Keratinocyte (primary cell): ENCODE results near the gene NPIPB6. TPM values are rescaled to one million over a fixed set of nuclear protein-coding genes. Genes with fewer than 3 reads are reported as not detected.
"Not testable (repeated sequence)": the region's sequence is repeated elsewhere in the genome, so short reads cannot be mapped to it uniquely, and the experiment has no call there.

Source experiments
- DNase-seq: peaks from one replicate; pipeline ENCODE4 v3.0.0-alpha.2; 2011; ENCODE audit warnings: low read depth, missing footprints, low spot score
- FAIRE-seq: peaks from 2 replicates; lab custom pipeline; 2011; peaks lifted over from hg19 to GRCh38; lab: Jason Lieb, UNC
- H2AFZ ChIP-seq: 2 replicates; pipeline ENCODE4 v1.6.0; 2012; ENCODE audit warnings: low read length, control low read depth, inconsistent platforms; ENCODE audit not compliant: control insufficient read depth
- H3K27ac ChIP-seq: 2 replicates; pipeline ENCODE4 v1.5.1; 2011; ENCODE audit warnings: low read length; ENCODE audit not compliant: control insufficient read depth, insufficient read depth
- H3K27me3 ChIP-seq: 3 replicates; pipeline ENCODE4 v1.6.0; 2011; ENCODE audit warnings: low read length; ENCODE audit not compliant: control insufficient read depth, insufficient read depth; ENCODE audit errors: extremely low read depth
- H3K36me3 ChIP-seq, 2 experiments: 2 replicates in 1 of 2; 3 replicates in 1 of 2; pipeline ENCODE4 v1.5.1; 2011; ENCODE audit warnings: low read length in 2 of 2, mild to moderate bottlenecking in 1 of 2; ENCODE audit not compliant: control insufficient read depth in 2 of 2, insufficient read depth in 2 of 2; ENCODE audit errors: extremely low read depth in 1 of 2
- H3K4me1 ChIP-seq: 3 replicates; pipeline ENCODE4 v1.5.1; 2011; ENCODE audit warnings: low read length; ENCODE audit not compliant: control insufficient read depth, insufficient read depth; ENCODE audit errors: extremely low read depth
- H3K4me2 ChIP-seq: 3 replicates; pipeline ENCODE4 v1.6.0; 2011; ENCODE audit warnings: low read depth, low read length; ENCODE audit not compliant: control insufficient read depth, insufficient read depth; ENCODE audit errors: extremely low read depth
- H3K4me3 ChIP-seq, 3 experiments: fragments of 200-600 bp in 1 of 3; sonication (generic) in 1 of 3; 2 replicates in 2 of 3; 3 replicates in 1 of 3; pipeline ENCODE4 v1.5.1; 2011 to 2016; ENCODE audit warnings: low read length in 3 of 3, mild to moderate bottlenecking in 3 of 3, control low read depth in 2 of 3, inconsistent platforms in 1 of 3, low read depth in 1 of 3, mixed read lengths in 1 of 3, mixed run types in 1 of 3, moderate library complexity in 1 of 3; ENCODE audit not compliant: control insufficient read depth in 2 of 3, insufficient read depth in 2 of 3; ENCODE audit errors: extremely low read depth in 1 of 3
- H3K79me2 ChIP-seq: 2 replicates; pipeline ENCODE4 v1.6.0; 2012; ENCODE audit warnings: low read length; ENCODE audit not compliant: control insufficient read depth, insufficient read depth
- H3K9ac ChIP-seq: 3 replicates; pipeline ENCODE4 v1.6.0; 2011; ENCODE audit warnings: low read length; ENCODE audit not compliant: control insufficient read depth, insufficient read depth; ENCODE audit errors: extremely low read depth
- H3K9me1 ChIP-seq: 3 replicates; pipeline ENCODE4 v1.6.0; 2011; ENCODE audit warnings: low read length; ENCODE audit not compliant: control insufficient read depth, insufficient read depth; ENCODE audit errors: extremely low read depth
- H3K9me3 ChIP-seq: 2 replicates; pipeline ENCODE4 v1.5.1; 2012; ENCODE audit warnings: low read depth, low read length; ENCODE audit not compliant: control insufficient read depth
- H4K20me1 ChIP-seq: 3 replicates; pipeline ENCODE4 v1.6.0; 2011; ENCODE audit warnings: low read length; ENCODE audit not compliant: control insufficient read depth, insufficient read depth; ENCODE audit errors: extremely low read depth
- dilution Hi-C: fragments of 300-500 bp; cut with MboI; formaldehyde crosslinking; loops from one replicate; pipeline ENCODE4 v1.7.0; 2020; ENCODE audit warnings: low sequenced_read_pairs; ENCODE audit not compliant: extremely low pct_ligation_motif_present
- polyA plus RNA-seq, 5 experiments: library from polyadenylated mRNA; depleted of rRNA in 3 of 5; stranded (reverse) in 3 of 5; stranded (forward) in 1 of 5; unstranded in 1 of 5; fragments of >200 nt; gene quantifications; 1 replicate in 1 of 5; 2 replicates in 3 of 5; 3 replicates in 1 of 5; pipeline versions ENCODE4 v1.2.1 to v1.2.3, GENCODE V29; 2011 to 2012; ENCODE audit warnings: missing spikeins in 2 of 5, low read depth in 1 of 5, low replicate concordance in 1 of 5

NPIPB6 gene
- polyA plus RNA-seq, 1 donor (not counting 4 experiments of a cell fraction or from before 2014, with no cell fraction given): 0.38 TPM

DNA sequence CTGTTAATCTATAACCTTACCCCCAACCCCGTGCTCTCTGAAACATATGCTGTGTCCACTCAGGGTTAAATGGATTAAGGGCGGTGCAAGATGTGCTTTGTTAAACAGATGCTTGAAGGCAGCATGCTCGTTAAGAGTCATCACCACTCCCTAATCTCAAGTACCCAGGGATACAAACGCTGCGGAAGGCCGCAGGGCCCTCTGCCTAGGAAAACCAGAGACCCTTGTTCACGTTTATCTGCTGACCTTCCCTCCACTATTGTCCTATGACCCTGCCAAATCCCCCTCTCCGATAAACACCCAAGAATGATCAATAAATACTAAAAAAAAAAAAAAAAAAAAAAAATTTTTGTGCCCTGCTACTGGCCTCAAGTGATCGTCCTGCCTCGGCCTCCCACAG, 14.5 kb upstream of the NPIPB6 start:
- H3K9ac ChIP-seq, H3K36me3 ChIP-seq, H3K4me3 ChIP-seq, FAIRE-seq, H3K4me2 ChIP-seq, H3K79me2 ChIP-seq, H3K4me1 ChIP-seq, H3K9me3 ChIP-seq, H4K20me1 ChIP-seq, H3K27me3 ChIP-seq, dilution Hi-C loops, H3K27ac ChIP-seq, H2AFZ ChIP-seq, DNase-seq, H3K9me1 ChIP-seq: not testable (repeated sequence)

DNA sequence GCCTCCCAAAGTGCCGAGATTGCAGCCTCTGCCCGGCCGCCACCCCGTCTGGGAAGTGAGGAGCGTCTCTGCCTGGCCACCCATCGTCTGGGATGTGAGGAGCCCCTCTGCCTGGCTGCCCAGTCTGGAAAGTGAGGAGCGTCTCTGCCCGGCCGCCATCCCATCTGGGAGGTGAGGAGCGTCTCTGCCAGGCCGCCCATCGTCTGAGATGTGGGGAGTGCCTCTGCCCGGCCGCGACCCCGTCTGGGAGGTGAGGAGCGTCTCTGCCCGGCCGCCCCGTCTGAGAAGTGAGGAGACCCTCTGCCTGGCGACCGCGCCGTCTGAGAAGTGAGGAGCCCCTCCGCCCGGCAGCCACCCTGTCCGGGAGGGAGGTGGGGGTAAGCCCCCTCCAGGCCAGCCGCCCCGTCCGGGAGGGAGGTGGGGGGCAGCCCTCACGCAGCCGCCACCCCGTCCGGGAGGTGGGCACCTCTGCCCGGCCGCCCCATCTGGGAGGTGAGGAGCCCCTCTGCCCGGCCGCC, 13.9 kb upstream of the NPIPB6 start:
- not testable (repeated sequence) for H3K4me2 ChIP-seq, FAIRE-seq

DNA sequence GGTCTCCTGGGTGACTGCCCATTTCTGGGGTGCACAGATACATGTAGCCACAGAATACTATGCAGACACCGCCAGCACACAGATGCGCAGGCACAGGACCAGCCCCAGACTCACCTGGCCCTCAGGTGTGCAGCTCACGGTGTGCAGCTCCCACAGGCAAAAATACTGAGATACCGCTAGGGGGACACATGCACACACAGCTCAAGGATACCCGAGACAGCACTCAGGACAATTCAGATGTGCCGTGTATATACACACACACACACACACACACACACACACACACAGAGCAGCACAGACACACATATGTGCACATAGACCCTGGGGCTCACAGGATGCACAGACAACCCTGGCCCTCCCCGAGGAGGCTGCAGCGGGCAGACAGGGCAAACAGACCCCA, 11.8 kb upstream of the NPIPB6 start:
- H3K79me2 ChIP-seq, H3K9me1 ChIP-seq, H3K9me3 ChIP-seq, dilution Hi-C loops, H3K4me1 ChIP-seq, FAIRE-seq, H2AFZ ChIP-seq, H3K36me3 ChIP-seq, H4K20me1 ChIP-seq, H3K9ac ChIP-seq, H3K4me3 ChIP-seq, H3K27me3 ChIP-seq, DNase-seq, H3K27ac ChIP-seq, H3K4me2 ChIP-seq: not testable (repeated sequence)

More for the DNA sequence above, 13.9 kb upstream of the NPIPB6 start:
- H3K9me1 ChIP-seq, H3K79me2 ChIP-seq, H3K4me1 ChIP-seq, H3K27ac ChIP-seq, H3K9me3 ChIP-seq, H4K20me1 ChIP-seq, H3K9ac ChIP-seq, dilution Hi-C loops, H3K27me3 ChIP-seq, H3K36me3 ChIP-seq, H3K4me3 ChIP-seq, DNase-seq, H2AFZ ChIP-seq: not testable (repeated sequence)

DNA sequence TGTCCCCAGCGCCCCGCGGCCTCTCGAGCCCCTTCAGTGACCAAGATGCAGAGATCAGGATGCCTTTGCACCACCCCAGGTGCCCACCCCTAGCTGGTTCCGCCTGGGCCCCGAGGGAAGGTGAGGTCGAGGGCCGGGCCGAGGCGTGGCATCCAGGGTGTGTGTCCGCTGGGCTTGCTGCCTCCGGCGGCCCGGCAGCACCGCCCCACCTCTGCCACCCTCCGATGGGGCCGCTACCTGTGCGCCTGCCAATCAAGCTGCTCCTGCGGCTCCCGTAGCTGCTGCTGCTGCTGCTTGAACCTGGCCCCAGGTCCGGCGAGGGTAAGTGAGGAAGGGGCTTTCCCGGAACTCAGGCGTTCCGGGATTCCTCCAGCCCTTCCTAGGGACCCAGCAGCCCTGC, 11.0 kb upstream of the NPIPB6 start:
- H3K9ac ChIP-seq, dilution Hi-C loops, H3K27me3 ChIP-seq, H3K27ac ChIP-seq, H3K4me1 ChIP-seq, H3K4me2 ChIP-seq, H3K36me3 ChIP-seq, H3K9me1 ChIP-seq, DNase-seq, H3K79me2 ChIP-seq, H3K9me3 ChIP-seq, H4K20me1 ChIP-seq, H2AFZ ChIP-seq, H3K4me3 ChIP-seq, FAIRE-seq: not testable (repeated sequence)

DNA sequence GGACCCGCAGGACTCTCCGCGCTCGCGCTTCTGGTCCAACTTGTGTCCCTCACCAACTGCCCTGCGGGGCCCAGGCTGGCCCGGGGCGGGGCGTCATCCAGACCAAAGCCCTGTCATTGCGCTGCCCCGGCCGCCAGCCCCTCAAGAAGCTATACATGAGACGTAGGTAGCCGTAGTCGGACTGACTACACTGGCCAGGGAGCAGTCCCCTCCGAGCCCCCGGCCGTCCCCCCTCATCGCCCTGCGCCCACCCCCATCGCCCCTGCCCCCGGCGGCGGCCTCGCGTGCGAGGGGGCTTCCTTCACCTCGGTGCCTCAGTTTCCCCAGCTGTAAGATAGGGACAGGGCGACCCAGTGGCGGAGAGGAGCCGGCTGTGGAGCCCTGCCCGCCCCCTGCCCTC, 4.6 kb upstream of the NPIPB6 start:
- H3K27me3 ChIP-seq, H3K4me3 ChIP-seq, H3K9me3 ChIP-seq, H2AFZ ChIP-seq, H3K36me3 ChIP-seq, H4K20me1 ChIP-seq, H3K9ac ChIP-seq, dilution Hi-C loops, FAIRE-seq, H3K4me2 ChIP-seq, H3K79me2 ChIP-seq, H3K4me1 ChIP-seq, H3K27ac ChIP-seq, DNase-seq, H3K9me1 ChIP-seq: not testable (repeated sequence)
